H1 (cell line): ENCODE data around the gene CA10. TPM values are rescaled to one million over a fixed set of nuclear protein-coding genes. Genes with fewer than 3 reads are reported as not detected.

Source experiments
- CTCF ChIA-PET: fragments of 300-600 bp; sonication (Branson Sonifier 250); formaldehyde crosslinking; loops from one replicate; lab custom pipeline; 2021; ENCODE audit not compliant: partially characterized antibody; lab: Charles Lee
- POLR2A ChIA-PET: fragments of 300-600 bp; sonication (Branson Sonifier 250); formaldehyde crosslinking; loops from one replicate; lab custom pipeline; 2021; ENCODE audit warnings: inconsistent platforms; ENCODE audit not compliant: partially characterized antibody; lab: Charles Lee
- DNase-seq, 2 experiments: peaks; one replicate each; pipeline versions ENCODE4 v3.0.0 to v3.0.0-alpha.2; 2010 to 2022; ENCODE audit warnings: low spot score in 2 of 2, low read depth in 1 of 2, mixed read lengths in 1 of 2
- FAIRE-seq: peaks from 2 replicates; lab custom pipeline; 2011; peaks lifted over from hg19 to GRCh38; lab: Jason Lieb, UNC
- H2AFZ ChIP-seq: 2 replicates; pipeline ENCODE4 v1.8.1; 2012; ENCODE audit warnings: low read length, inconsistent platforms
- H2AK5ac ChIP-seq: 2 replicates; pipeline ENCODE4 v1.6.1; 2013; ENCODE audit warnings: low read depth, low read length
- H2BK120ac ChIP-seq: replicated peaks from 2 replicates; pipeline ENCODE3; 2013; ENCODE audit warnings: low read depth, low read length, inconsistent platforms
- H2BK12ac ChIP-seq: 2 replicates; pipeline ENCODE4 v1.6.1; 2013; ENCODE audit warnings: low read depth, low read length
- H2BK15ac ChIP-seq: 2 replicates; pipeline ENCODE4 v1.6.1; 2013; ENCODE audit warnings: low read length
- H2BK20ac ChIP-seq: 2 replicates; pipeline ENCODE4 v1.6.1; 2013; ENCODE audit warnings: low read length
- H2BK5ac ChIP-seq: 2 replicates; pipeline ENCODE4 v1.6.1; 2013; ENCODE audit warnings: low read depth, low read length
- H3K14ac ChIP-seq: 2 replicates; pipeline ENCODE4 v1.6.1; 2013; ENCODE audit warnings: inconsistent platforms; ENCODE audit not compliant: insufficient read length
- H3K18ac ChIP-seq: 2 replicates; pipeline ENCODE4 v1.6.1; 2013; ENCODE audit warnings: low read length; ENCODE audit errors: extremely low read depth
- H3K23ac ChIP-seq: 2 replicates; pipeline ENCODE4 v1.6.1; 2013; ENCODE audit warnings: inconsistent platforms; ENCODE audit not compliant: insufficient read length
- H3K23me2 ChIP-seq: 2 replicates; pipeline ENCODE4 v1.6.1; 2013; ENCODE audit warnings: low read depth, low read length
- H3K27ac ChIP-seq: 2 replicates; pipeline ENCODE4 v1.6.1; 2011; ENCODE audit warnings: low read depth, low read length, inconsistent platforms
- H3K27me3 ChIP-seq, 4 experiments: replicated peaks in 1 of 4; 1 replicate in 1 of 4; 2 replicates in 3 of 4; pipeline versions ENCODE4 v1.6.1 to v1.8.1; 2011 to 2013; ENCODE audit warnings: low read length in 3 of 4, mild to moderate bottlenecking in 3 of 4, inconsistent platforms in 2 of 4, mixed read lengths in 2 of 4, moderate library complexity in 1 of 4; ENCODE audit not compliant: control insufficient read depth in 3 of 4, insufficient read depth in 3 of 4; ENCODE audit errors: extremely low read depth in 1 of 4
- H3K36me3 ChIP-seq, 4 experiments: 2 replicates each; pipeline versions ENCODE4 v1.6.1 to v1.8.1; 2011 to 2013; ENCODE audit warnings: mild to moderate bottlenecking in 4 of 4, low read length in 3 of 4, moderate library complexity in 2 of 4, control low read depth in 1 of 4, inconsistent platforms in 1 of 4; ENCODE audit not compliant: insufficient read depth in 4 of 4, control insufficient read depth in 2 of 4
- H3K4ac ChIP-seq: replicated peaks from 2 replicates; pipeline ENCODE3; 2013; ENCODE audit warnings: low read length, low read depth, mixed read lengths, inconsistent platforms; ENCODE audit not compliant: insufficient read length
- H3K4me1 ChIP-seq, 4 experiments: replicated peaks in 1 of 4; 1 replicate in 1 of 4; 2 replicates in 3 of 4; pipeline versions ENCODE4 v1.6.1 to v1.8.1; 2011 to 2013; ENCODE audit warnings: low read length in 3 of 4, inconsistent platforms in 2 of 4, mixed read lengths in 1 of 4; ENCODE audit not compliant: insufficient read depth in 4 of 4, control insufficient read depth in 3 of 4
- H3K4me2 ChIP-seq, 2 experiments: 2 replicates each; pipeline versions ENCODE4 v1.6.1 to v1.8.1; 2011 to 2013; ENCODE audit warnings: low read depth in 2 of 2, low read length in 2 of 2, control low read depth in 1 of 2, inconsistent platforms in 1 of 2, mild to moderate bottlenecking in 1 of 2; ENCODE audit not compliant: insufficient read depth in 1 of 2
- H3K4me3 ChIP-seq, 4 experiments: fragments of 200-600, 300-600 bp in 1 of 4; sonication (generic), shearing (Covaris generic), sonication (Bioruptor Twin) in 1 of 4; 2 replicates each; pipeline versions ENCODE4 v1.5.1 to v1.8.1; 2011 to 2016; ENCODE audit warnings: low read length in 4 of 4, low read depth in 3 of 4, control low read depth in 2 of 4, inconsistent platforms in 2 of 4, mild to moderate bottlenecking in 2 of 4, mixed read lengths in 1 of 4, moderate library complexity in 1 of 4; ENCODE audit not compliant: insufficient read depth in 2 of 4; ENCODE audit errors: extremely low read depth in 1 of 4
- H3K56ac ChIP-seq: replicated peaks from 2 replicates; pipeline ENCODE3; 2013; ENCODE audit warnings: low read depth, mild to moderate bottlenecking, mixed read lengths, low read length, inconsistent platforms; ENCODE audit not compliant: insufficient read length
- H3K79me1 ChIP-seq: 2 replicates; pipeline ENCODE4 v1.6.1; 2013; ENCODE audit warnings: low read depth, low read length, control low read depth
- H3K79me2 ChIP-seq, 2 experiments: 2 replicates each; pipeline versions ENCODE4 v1.6.1 to v1.8.1; 2012 to 2013; ENCODE audit warnings: low read length in 2 of 2, mild to moderate bottlenecking in 2 of 2, inconsistent platforms in 1 of 2; ENCODE audit not compliant: insufficient read depth in 2 of 2, control insufficient read depth in 1 of 2
- H3K9ac ChIP-seq, 4 experiments: replicated peaks in 1 of 4; 1 replicate in 1 of 4; 2 replicates in 3 of 4; pipeline versions ENCODE4 v1.6.1 to v1.8.1; 2011 to 2013; ENCODE audit warnings: low read depth in 3 of 4, low read length in 3 of 4, control low read depth in 2 of 4, mild to moderate bottlenecking in 2 of 4, moderate library complexity in 2 of 4, inconsistent platforms in 1 of 4; ENCODE audit errors: extremely low read depth in 1 of 4
- H3K9me3 ChIP-seq, 2 experiments: 2 replicates each; pipeline versions ENCODE4 v1.6.1 to v1.8.1; 2012 to 2013; ENCODE audit warnings: mild to moderate bottlenecking in 2 of 2, moderate library complexity in 2 of 2, control low read depth in 1 of 2, inconsistent platforms in 1 of 2, low read depth in 1 of 2, low read length in 1 of 2, mixed read lengths in 1 of 2; ENCODE audit not compliant: insufficient read depth in 2 of 2
- H4K20me1 ChIP-seq, 2 experiments: replicated peaks in 1 of 2; 2 replicates each; pipeline versions ENCODE3 to v1.8.1; 2011 to 2013; ENCODE audit warnings: inconsistent platforms in 2 of 2, low read length in 2 of 2, mild to moderate bottlenecking in 1 of 2; ENCODE audit not compliant: insufficient read depth in 2 of 2, control insufficient read depth in 1 of 2
- H4K5ac ChIP-seq: 2 replicates; pipeline ENCODE4 v1.6.1; 2013; ENCODE audit warnings: low read length, low read depth, mixed read lengths, inconsistent platforms; ENCODE audit not compliant: insufficient read length
- H4K8ac ChIP-seq: 2 replicates; pipeline ENCODE4 v1.8.0; 2013; ENCODE audit warnings: mild to moderate bottlenecking, moderate library complexity, low read length, inconsistent platforms; ENCODE audit not compliant: insufficient read depth; ENCODE audit errors: extremely low read depth
- H4K91ac ChIP-seq: replicated peaks from 2 replicates; pipeline ENCODE3; 2013; ENCODE audit warnings: low read length, mixed read lengths, inconsistent platforms; ENCODE audit not compliant: insufficient read length
- BACH1 ChIP-seq: IDR thresholded peaks from 2 replicates; pipeline ENCODE4 v1.6.1; 2012; ENCODE audit warnings: low read length, improper control_type of control experiment
- BCL11A ChIP-seq, 2 experiments: IDR thresholded peaks; one replicate each; pipeline ENCODE4 v1.6.1; 2011; ENCODE audit warnings: low read depth in 2 of 2, low read length in 2 of 2, mild to moderate bottlenecking in 2 of 2
- CBX5 ChIP-seq: fragments of 300-800, 300-1000 bp; sonication (generic); IDR thresholded peaks from 2 replicates; pipeline ENCODE4 v1.7.1; 2016; ENCODE audit warnings: antibody characterized with exemption, low read length, low read depth
- CHD1 ChIP-seq: IDR thresholded peaks from 2 replicates; pipeline ENCODE4 v1.6.1; 2012; ENCODE audit warnings: low read depth, low read length, improper control_type of control experiment
- CREB1 ChIP-seq: IDR thresholded peaks from 2 replicates; pipeline ENCODE4 v1.6.1; 2012; ENCODE audit warnings: inconsistent platforms
- E2F6 ChIP-seq: IDR thresholded peaks from 2 replicates; pipeline ENCODE4 v1.6.1; 2012; ENCODE audit warnings: inconsistent platforms
- EZH2 ChIP-seq: fragments of 200-600 bp; sonication (generic); IDR thresholded peaks from 2 replicates; pipeline ENCODE4 v1.7.1; 2012; ENCODE audit warnings: low read depth, mild to moderate bottlenecking, moderate library complexity, low read length, inconsistent platforms; ENCODE audit not compliant: severe bottlenecking
- GABPA ChIP-seq: IDR thresholded peaks from 2 replicates; pipeline ENCODE4 v1.6.1; 2011; ENCODE audit warnings: mild to moderate bottlenecking, low read length, moderate library complexity, borderline replicate concordance; ENCODE audit not compliant: insufficient read depth
- HDAC6 ChIP-seq: IDR thresholded peaks from one replicate; pipeline ENCODE4 v1.7.1; 2012; ENCODE audit warnings: low read depth, mild to moderate bottlenecking, inconsistent platforms, low read length, moderate library complexity
- MAFK ChIP-seq: IDR thresholded peaks from 2 replicates; pipeline ENCODE4 v1.6.1; 2012; ENCODE audit warnings: low read depth, mild to moderate bottlenecking, improper control_type of control experiment, low read length
- POLR2A ChIP-seq, 2 experiments: IDR thresholded peaks; 1 replicate in 1 of 2; 2 replicates in 1 of 2; pipeline ENCODE4 v1.6.1; 2011; ENCODE audit warnings: low read depth in 2 of 2, low read length in 2 of 2, mild to moderate bottlenecking in 2 of 2; ENCODE audit errors: control extremely low read depth in 1 of 2
- SAP30 ChIP-seq: fragments of 300-600 bp; sonication (generic); IDR thresholded peaks from 2 replicates; pipeline ENCODE4 v1.7.1; 2012; ENCODE audit warnings: low read length, moderate library complexity, mild to moderate bottlenecking, inconsistent platforms; ENCODE audit not compliant: insufficient read depth, insufficient replicate concordance
- SIRT6 ChIP-seq: IDR thresholded peaks from one replicate; pipeline ENCODE4 v1.7.1; 2012; ENCODE audit warnings: low read length, inconsistent platforms
- TEAD4 ChIP-seq: IDR thresholded peaks from 2 replicates; pipeline ENCODE4 v1.6.1; 2012; ENCODE audit warnings: low read depth, low read length, inconsistent platforms, mixed read lengths
- polyA plus RNA-seq, 7 experiments: library from polyadenylated mRNA; depleted of rRNA in 3 of 7; stranded (reverse) in 5 of 7; unstranded in 2 of 7; fragments of >200 nt in 5 of 7; fragments of 200-250 nt in 2 of 7; gene quantifications; 1 replicate in 5 of 7; 2 replicates in 1 of 7; 4 replicates in 1 of 7; pipeline versions ENCODE4 v1.2.1 to v1.2.3, GENCODE V29; 2011 to 2013; ENCODE audit warnings: missing spikeins in 2 of 7, mixed read lengths in 2 of 7
- total RNA-seq: library from RNA; stranded (reverse); fragmentation: NEBNext Ultra II Directional; extraction: Animal tissue kit (Norgen Biotek cat#: 25700); gene quantifications from 2 replicates; pipeline ENCODE4 v1.2.1, GENCODE V29; 2021
- TF ChIP-seq, protein P1 (sequence below): IDR thresholded peaks from 2 replicates; pipeline ENCODE4 v1.6.1; 2012; ENCODE audit warnings: inconsistent platforms

The CA10 gene
- total and polyA plus RNA-seq, 2 of the 8 experiments (the other 6 are each of a cell fraction or from before 2014, with no cell fraction given) = 0.60 to 0.63 TPM

- no peaks in the 10 kb centered on the region for H3K36me3 ChIP-seq
- CTCF ChIA-PET = interaction anchor here (1.9 kb wide), 1 partner anchor 307 kb away, joined by 5 read pairs; no protein-coding TSS in a partner anchor
These were observed 359.3 kb downstream of the CA10 start for GRCh38 chr17:51799240-51799639.

More at GRCh38 chr17:51799240-51799639, 359.3 kb downstream of the CA10 start:
- no peak overlapping the region for H2AFZ ChIP-seq
- no peak overlapping the region for H2AK5ac ChIP-seq
- H3K23me2 ChIP-seq = no peaks in the 10 kb centered on the region
- H3K18ac ChIP-seq = no peak overlapping the region
- H4K5ac ChIP-seq = no peak overlapping the region
- H3K56ac ChIP-seq = no peak overlapping the region
- H3K4me3 ChIP-seq = no peak overlapping the region
- H2BK15ac ChIP-seq = no peak overlapping the region
- H4K20me1 ChIP-seq = no peaks in the 10 kb centered on the region
- H3K79me2 ChIP-seq = no peaks in the 10 kb centered on the region
- H3K9ac ChIP-seq = no peak overlapping the region
- FAIRE-seq (no peak), DNase-seq (no peak)
- no peak overlapping the region for H2BK120ac ChIP-seq
- no peaks in the 10 kb centered on the region for H3K27me3 ChIP-seq
- POLR2A ChIA-PET = no interaction called here
- H3K79me1 ChIP-seq = no peaks in the 10 kb centered on the region
- H3K14ac ChIP-seq = no peak overlapping the region
- H4K91ac ChIP-seq = no peak overlapping the region
- no peak overlapping the region for H3K27ac ChIP-seq
- H3K4me2 ChIP-seq = no peak overlapping the region
- H3K4me1 ChIP-seq = no peaks in the 10 kb centered on the region
- no peak for TF ChIP-seq MAFK
- TF ChIP-seq CHD1 = no peak
- no peak for TF ChIP-seq SAP30
- no peak for TF ChIP-seq CREB1
- TF ChIP-seq CBX5 = no peak
- no peak for TF ChIP-seq POLR2A (IDR thresholded peaks at IDR 0.05; ENCODE audit: control extremely low read depth in 1 of 2, low read depth in 2 of 2, low read length in 2 of 2)
- TF ChIP-seq HDAC6 = no peak
- TF ChIP-seq TEAD4 = no peak
- TF ChIP-seq BACH1 = no peak
- no peak for TF ChIP-seq GABPA
- no peak for TF ChIP-seq E2F6
- TF ChIP-seq EZH2 = no peak
- TF ChIP-seq, protein P1, sequence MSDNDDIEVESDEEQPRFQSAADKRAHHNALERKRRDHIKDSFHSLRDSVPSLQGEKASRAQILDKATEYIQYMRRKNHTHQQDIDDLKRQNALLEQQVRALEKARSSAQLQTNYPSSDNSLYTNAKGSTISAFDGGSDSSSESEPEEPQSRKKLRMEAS = no peak
- TF ChIP-seq SIRT6 = no peak
- TF ChIP-seq BCL11A (IDR thresholded peaks at IDR 0.05; ENCODE audit: low read depth in 2 of 2, low read length in 2 of 2) = no peak
- no peak overlapping the region for H4K8ac ChIP-seq
- H3K4ac ChIP-seq = no peak overlapping the region
- no peak overlapping the region for H3K23ac ChIP-seq
- H2BK5ac ChIP-seq = no peak overlapping the region
- H2BK20ac ChIP-seq = no peak overlapping the region
- no peaks in the 10 kb centered on the region for H3K9me3 ChIP-seq
- no peak overlapping the region for H2BK12ac ChIP-seq
